Cerebellar cortex (tissue), 1 donor: ENCODE data around the gene NRXN3.
A peak's percentile ranks its signal among the peaks of the same experiment; 100 is the strongest.

ENCODE experiments used
- DNase-seq: peaks from one replicate; pipeline ENCODE4 v3.0.0-alpha.2; 2015; ENCODE audit warnings: low spot score

The NRXN3 gene

DNA sequence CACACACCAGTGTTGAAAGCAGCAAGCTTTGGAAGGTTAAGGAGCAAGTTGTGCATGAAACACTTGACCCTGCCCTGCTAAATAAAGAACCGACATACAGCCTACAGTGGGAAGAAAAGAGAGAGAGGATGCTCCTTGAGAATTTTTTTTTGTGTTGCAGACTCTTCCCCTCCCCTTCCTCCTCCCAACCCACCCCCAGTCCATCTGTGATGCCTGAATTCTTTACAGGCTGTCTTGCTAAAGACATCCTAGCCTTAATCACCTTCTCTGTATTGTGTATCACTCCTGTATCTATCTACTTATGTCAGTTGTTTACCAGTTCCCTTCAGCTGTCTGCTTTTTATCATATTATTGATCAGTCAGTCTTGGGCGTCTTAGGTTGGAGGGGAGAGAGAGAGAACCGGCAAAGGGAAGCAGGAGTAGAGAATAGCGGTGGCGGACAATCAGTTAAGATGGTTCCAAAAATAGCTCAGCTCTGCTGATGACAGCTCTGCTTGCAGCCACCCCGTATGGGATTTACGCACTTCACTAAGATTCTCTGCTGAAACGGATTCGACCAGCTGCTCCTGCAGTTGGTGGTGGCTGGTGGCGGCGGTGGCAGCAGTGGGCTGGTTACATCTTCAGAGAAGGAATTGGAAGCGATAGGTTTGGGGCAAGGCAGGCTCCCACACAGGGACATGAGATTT lies 664.7 kb downstream of the NRXN3 start:
- no peak for DNase-seq

- no peak for DNase-seq
Measured at GRCh38 chr14:78835909-78836308, 665.7 kb downstream of the NRXN3 start.

DNA sequence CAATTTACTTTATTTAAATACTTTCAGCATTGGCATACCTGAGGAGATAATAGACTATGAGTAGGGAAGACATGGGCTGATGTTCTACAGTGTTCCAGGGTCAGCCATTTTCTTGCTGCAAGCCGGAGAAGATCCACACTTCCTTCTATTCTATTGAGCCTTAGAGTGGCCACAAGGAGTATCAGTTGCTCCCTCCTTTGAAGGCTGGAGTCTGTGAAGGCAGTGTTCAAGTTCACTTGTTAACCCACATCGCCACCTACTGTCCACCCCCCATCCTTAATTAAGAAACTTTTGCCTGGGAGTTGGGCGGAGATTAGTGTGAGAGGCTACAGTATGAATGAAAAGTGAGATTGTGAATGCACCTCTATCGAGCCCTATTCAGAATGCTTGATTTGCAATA lies 666.6 kb downstream of the NRXN3 start:
- peak; percentile 50 for DNase-seq

DNA sequence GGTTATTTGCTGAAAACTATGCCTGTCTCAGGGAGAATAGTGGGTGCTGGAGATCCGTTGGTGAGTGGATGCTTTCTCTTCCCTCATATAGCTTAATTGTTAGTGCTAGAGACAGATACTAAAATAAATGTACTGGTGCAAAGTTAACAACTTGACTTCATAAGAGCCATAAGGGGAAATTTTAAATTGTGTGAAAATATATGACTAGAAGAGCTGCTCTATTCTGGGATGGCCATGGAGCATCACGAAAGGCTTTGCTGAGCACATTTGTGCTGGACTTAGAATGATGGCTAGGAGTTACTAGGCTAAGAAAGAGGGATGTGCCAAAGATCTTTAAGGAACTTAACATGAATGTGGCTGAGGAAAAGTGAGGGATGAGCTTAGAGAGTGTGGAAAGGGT lies 668.8 kb downstream of the NRXN3 start:
- DNase-seq: no peak

DNA sequence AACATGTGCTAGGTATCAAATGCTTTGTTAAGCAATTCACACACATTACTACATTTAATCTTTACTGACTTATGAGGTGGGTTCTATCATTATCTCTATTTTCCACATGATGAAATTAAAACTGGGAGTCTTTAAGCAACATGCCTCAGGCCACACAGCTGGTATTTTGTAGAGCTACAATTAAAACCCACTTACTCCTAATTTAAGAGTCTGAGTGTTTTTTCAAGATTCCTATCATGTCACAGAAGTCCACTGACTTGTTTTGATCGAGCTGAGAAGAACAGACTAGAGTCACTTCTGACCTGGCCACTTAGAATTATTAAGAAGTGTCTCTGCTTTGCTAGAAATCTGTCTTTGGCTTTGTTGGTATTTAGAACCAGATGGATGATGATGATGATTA lies 670.7 kb downstream of the NRXN3 start:
- DNase-seq: no peak

DNA sequence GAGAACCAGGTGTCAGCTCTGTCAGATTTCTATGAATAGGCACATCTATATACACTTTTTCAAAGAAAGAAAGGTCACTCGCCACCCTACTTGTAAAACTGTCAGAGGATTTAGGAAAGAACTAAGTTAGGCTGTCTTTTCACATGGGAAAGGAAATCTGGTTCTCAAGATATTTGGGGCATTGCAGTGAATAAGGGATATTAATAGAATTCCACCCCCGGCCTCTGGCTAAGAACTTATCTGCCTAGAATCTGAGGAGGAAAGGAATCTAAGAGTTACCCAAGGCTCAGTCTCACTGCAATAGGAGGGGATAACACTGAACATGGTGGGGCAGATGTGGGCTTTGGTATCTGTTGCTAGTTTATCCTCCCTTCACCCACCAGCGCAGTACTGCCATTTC lies 677.6 kb downstream of the NRXN3 start:
- DNase-seq: no peak

DNA sequence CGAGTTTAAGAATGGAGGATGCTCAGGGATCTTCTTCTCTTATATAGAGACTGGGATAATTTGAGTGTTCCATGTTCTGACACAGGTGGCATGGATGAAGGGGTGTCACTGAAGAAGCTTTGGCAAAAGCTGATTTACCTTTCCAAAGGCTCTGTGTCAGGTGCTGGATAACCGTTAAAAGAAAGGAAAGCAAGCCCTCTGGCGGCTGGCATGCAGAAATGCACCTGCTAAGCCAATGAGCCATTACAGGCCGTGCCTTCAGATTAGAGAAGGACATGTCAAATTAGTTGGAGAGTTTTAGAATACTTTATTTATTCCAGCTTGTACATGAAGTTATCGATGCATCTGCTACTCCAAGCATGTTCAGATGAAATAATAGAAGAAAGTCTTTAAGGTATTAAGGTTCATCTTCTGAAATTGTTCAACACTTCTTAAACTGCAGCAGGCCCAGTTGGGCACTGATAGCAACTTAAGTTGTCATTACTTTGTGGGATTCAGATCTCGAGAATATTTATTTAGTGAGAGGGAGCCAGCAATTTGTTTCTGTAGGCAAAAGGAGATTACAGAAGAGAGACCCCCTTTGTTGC lies 678.2 kb downstream of the NRXN3 start:
- DNase-seq: peak; percentile 56

DNA sequence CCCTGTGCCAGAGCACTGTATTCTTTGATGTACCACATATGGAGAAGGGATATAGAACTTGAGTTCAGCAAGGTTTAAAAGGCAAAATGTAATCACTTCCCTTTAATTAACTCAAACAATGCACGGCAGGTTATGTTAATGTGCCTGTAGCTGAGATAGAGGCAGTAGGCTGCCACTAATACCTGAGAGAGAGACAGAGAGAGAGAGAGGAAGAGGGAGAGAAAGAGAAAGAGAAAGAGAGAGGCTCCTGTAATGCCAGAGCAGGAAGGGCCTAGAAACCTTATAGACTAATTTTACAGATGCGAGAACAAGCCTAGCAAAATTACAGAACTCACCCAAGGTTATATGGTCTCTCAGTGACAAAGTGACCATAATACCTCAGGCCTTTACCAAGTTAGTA lies 679.8 kb downstream of the NRXN3 start:
- no peak for DNase-seq

DNA sequence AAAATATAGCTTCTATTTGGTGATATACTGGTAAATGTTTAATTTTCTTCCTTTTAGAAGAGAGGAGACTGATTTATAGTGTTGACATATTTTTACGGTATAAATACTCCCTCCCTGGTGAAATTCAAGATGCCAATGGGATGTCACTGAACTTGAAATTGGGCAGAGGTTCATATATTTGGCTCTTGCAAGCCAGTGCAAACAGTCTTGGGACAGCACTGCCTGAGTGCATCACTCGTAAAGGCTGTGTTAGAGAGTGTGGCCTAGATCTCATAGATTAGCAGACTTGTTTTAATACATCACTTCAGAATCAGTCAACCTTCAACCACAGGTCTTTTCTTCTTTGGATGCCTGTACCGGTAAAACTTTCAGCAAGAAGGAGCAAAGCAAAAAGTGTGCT lies 681.0 kb downstream of the NRXN3 start:
- no peak for DNase-seq

DNA sequence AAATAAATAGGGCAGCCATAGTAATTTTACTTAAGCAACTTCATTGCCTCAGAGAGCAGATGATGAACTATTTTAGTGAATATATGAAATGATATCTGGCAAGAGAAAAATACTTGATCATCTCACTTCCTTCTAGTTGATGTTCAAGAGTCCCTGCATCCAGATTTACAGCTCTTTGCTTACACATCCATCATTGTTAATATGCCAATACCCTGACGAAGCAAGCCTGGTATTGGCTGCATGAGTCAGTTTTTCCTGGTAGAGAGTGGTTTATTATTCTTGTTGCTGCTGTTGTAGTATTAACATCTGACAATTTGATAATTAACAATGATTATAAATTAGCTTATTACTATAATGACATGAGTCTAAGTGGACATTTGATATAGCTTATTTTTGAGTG lies 681.9 kb downstream of the NRXN3 start:
- no peak for DNase-seq

DNA sequence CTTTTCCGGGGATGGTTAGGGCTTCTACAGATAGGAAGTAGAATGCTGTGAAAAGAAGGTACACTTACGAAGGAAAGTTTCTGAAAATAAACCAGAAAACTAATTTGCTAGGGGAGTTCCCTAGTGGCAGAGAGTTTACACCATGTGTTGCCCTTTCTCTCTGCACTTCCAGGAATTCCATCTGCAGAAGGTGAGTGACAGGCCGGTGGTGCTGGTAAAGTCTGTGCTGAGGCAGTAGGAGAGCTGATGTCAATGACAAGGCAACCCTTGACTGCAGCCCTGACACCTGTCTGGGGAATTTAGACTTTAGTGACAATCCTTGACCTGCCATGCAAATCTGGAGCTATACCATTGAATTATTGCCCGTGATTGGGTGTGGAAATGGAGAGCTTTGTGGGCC lies 687.8 kb downstream of the NRXN3 start:
- no peak for DNase-seq

GRCh38 chr14:78863143-78863542 lies 693.0 kb downstream of the NRXN3 start:
- DNase-seq: no peak

GRCh38 chr14:78872837-78873236 lies 702.7 kb downstream of the NRXN3 start:
- DNase-seq: no peak

GRCh38 chr14:78873581-78873980 lies 703.4 kb downstream of the NRXN3 start:
- DNase-seq: no peak

- DNase-seq: no peak
Measured at GRCh38 chr14:78875049-78875448, 704.9 kb downstream of the NRXN3 start.

GRCh38 chr14:78885884-78886283 lies 715.7 kb downstream of the NRXN3 start:
- no peak for DNase-seq

- no peak for DNase-seq
Measured at GRCh38 chr14:78897443-78897842, 727.3 kb downstream of the NRXN3 start.

DNA sequence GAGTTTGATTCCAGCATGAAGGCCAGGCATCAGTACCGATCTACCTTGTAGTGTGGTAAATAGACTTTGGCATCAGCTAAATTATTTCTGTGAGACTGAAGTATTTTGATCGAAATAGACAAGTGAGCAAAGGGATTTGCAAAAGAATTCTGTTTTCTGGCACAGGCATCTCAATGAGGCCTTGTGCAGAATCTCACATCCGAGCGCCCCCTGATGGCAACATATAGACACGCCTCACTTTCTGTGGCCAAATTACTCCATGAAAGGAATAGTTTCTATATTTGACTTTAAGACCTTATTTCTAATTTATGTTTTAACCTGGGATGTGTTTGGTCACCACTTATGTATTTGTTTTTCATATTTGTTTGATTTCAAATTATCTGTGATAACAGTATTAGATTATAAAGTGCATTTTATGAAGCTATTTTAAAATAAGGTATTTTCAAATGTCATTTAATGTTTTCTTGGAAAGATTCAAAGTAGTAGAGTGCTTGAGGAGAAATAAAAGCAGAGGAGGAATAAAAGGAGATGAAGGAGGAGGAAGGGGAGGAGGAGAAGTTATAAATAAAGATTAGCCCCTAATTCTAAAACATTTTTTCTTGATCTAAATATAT lies 731.9 kb downstream of the NRXN3 start:
- peak; percentile 33 for DNase-seq

GRCh38 chr14:78904094-78904493 lies 733.9 kb downstream of the NRXN3 start:
- DNase-seq: peak; percentile 7

DNA sequence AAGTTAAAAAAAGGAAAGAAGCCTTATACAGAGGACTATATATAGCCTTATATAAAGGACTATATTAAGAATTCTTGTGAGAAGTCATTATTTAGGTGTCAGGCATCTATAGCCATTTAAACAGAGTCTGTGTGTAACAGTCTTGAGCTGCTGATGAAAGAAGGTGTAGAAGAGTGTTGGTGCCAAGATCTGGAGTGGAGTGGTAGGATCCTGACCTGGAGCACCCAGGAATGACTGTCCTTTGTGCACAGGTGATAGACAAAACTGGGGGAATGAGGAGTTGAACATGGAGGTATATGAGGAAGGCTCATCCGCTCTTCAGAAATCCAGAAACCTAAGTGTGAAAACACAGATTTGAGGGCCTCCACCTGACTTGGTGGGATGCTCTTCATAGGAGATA lies 747.3 kb downstream of the NRXN3 start:
- DNase-seq: no peak

- no peak for DNase-seq
Measured at GRCh38 chr14:78921856-78922255, 751.7 kb downstream of the NRXN3 start.

GRCh38 chr14:78927261-78927660 lies 757.1 kb downstream of the NRXN3 start:
- no peak for DNase-seq

DNA sequence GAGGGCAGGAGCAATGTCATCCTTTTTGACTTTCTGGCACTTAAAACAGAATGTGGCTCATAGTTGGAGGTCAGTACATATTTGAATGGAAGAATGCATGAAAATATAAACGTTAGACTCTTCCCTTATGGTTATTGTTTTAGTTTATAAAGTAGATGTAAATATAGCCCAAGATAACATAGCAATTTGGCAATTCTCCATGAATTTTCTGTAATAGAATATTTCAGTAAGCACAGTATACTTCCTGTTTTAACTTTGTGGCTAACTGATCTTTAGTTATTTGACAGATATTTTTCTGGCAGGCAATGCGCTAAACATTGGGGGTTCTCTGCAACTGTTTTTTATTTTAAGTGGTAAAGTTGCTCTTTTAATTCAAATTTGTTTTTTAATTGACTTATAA lies 763.0 kb downstream of the NRXN3 start:
- no peak for DNase-seq
